Muscle of leg (tissue), 11 donors: ENCODE data around the gene DPH7. TPM values are rescaled to one million over a fixed set of nuclear protein-coding genes. Genes with fewer than 3 reads are reported as not detected.
A peak's percentile ranks its signal among the peaks of the same experiment; 100 is the strongest.

ENCODE experiments used
- DNase-seq: peaks from one replicate; pipeline ENCODE4 v3.0.0; 2013
- H3K27ac ChIP-seq: one replicate; pipeline ENCODE4 v1.5.1; 2013; ENCODE audit warnings: mild to moderate bottlenecking, low read length, control low read depth
- H3K27me3 ChIP-seq: one replicate; pipeline ENCODE4 v1.6.1; 2013; ENCODE audit warnings: low read length; ENCODE audit not compliant: control insufficient read depth, insufficient read depth
- H3K36me3 ChIP-seq: one replicate; pipeline ENCODE4 v1.6.1; 2013; ENCODE audit warnings: low read length; ENCODE audit not compliant: control insufficient read depth, insufficient read depth
- H3K4me1 ChIP-seq: one replicate; pipeline ENCODE4 v1.6.1; 2013; ENCODE audit warnings: low read length; ENCODE audit not compliant: control insufficient read depth, insufficient read depth
- H3K4me3 ChIP-seq: one replicate; pipeline ENCODE4 v1.5.1; 2013; ENCODE audit warnings: low read length, control low read depth
- H3K9me3 ChIP-seq: replicated peaks from 2 replicates; pipeline ENCODE4 v1.6.1; 2013; ENCODE audit warnings: low read depth, low read length; ENCODE audit not compliant: control insufficient read depth
- WGBS: methylation state at CpG from one replicate; pipeline ENCODE4 v1.1.5; 2013; ENCODE audit warnings: missing lambda C conversion rate; ENCODE audit not compliant: insufficient coverage; 5-methylcytosine and 5-hydroxymethylcytosine counted together
- polyA plus RNA-seq, 8 donors: library from polyadenylated mRNA; unstranded; fragments of 120-200 nt; gene quantifications; one replicate each; pipeline versions ENCODE4 v1.2.1 to v1.2.3, GENCODE V29; 2013; ENCODE audit warnings: inconsistent platforms in 1 of 8, low replicate concordance in 1 of 8; ENCODE audit not compliant: insufficient read length in 8 of 8, insufficient read depth in 1 of 8
- total RNA-seq: library from RNA; stranded (reverse); fragments of 120-200 nt; gene quantifications from one replicate; pipeline ENCODE4 v1.2.4, GENCODE V29; 2013

The DPH7 gene
- total and polyA plus RNA-seq, 9 donors, result 20.8 to 34.8 (median 27.1) TPM

GRCh38 chr9:137582286-137582860, 3.6 kb upstream of the DPH7 start:
- no peaks in the 10 kb centered on the region for H3K9me3 ChIP-seq
- H3K27ac ChIP-seq, result no peak overlapping the region
- no peak overlapping the region for H3K4me3 ChIP-seq
- 81% methylated on average over 19 of the region's 20 CpGs for WGBS
- H3K4me1 ChIP-seq, result peaks cover 13% of the 10 kb centered on the region
- peaks cover 56% of the 10 kb centered on the region for H3K36me3 ChIP-seq
- DNase-seq, result peak; percentile 20
- no peaks in the 10 kb centered on the region for H3K27me3 ChIP-seq

- Histone ChIP-seq H3K27ac (no peak overlapping the region), H3K9me3 (no peaks in the 10 kb centered on the region), H3K4me3 (no peak overlapping the region), H3K36me3 (peaks cover 49% of the 10 kb centered on the region), H3K4me1 (peaks cover 19% of the 10 kb centered on the region), H3K27me3 (no peaks in the 10 kb centered on the region)
- 76% methylated on average over 13 of the region's 22 CpGs for WGBS
- DNase-seq, result no peak
These were observed 2.9 kb upstream of the DPH7 start for GRCh38 chr9:137581361-137582285.

- Histone ChIP-seq H3K27me3 (no peaks in the 10 kb centered on the region), H3K4me1 (peaks cover 19% of the 10 kb centered on the region), H3K4me3 (no peak overlapping the region), H3K9me3 (no peaks in the 10 kb centered on the region), H3K27ac (no peak overlapping the region), H3K36me3 (peaks cover 46% of the 10 kb centered on the region)
- 84% methylated on average over 4 of the region's 4 CpGs for whole genome bisulfite sequencing
- DNase-seq, result no peak
These were observed 2.2 kb upstream of the DPH7 start for GRCh38 chr9:137580954-137581322.

GRCh38 chr9:137580209-137580953, 1.7 kb upstream of the DPH7 start:
- Histone ChIP-seq H3K27ac (no peak overlapping the region), H3K27me3 (no peaks in the 10 kb centered on the region), H3K4me3 (no peak overlapping the region), H3K4me1 (peaks cover 19% of the 10 kb centered on the region), H3K9me3 (no peaks in the 10 kb centered on the region), H3K36me3 (peaks cover 47% of the 10 kb centered on the region)
- no peak for DNase-seq
- WGBS, result 81% methylated on average over 22 of the region's 23 CpGs

- Histone ChIP-seq H3K27ac (peak overlapping the region; percentile 82), H3K4me1 (peaks cover 19% of the 10 kb centered on the region), H3K36me3 (peaks cover 54% of the 10 kb centered on the region), H3K27me3 (no peaks in the 10 kb centered on the region), H3K9me3 (no peaks in the 10 kb centered on the region), H3K4me3 (peak overlapping the region; percentile 72)
- WGBS, result 15% methylated on average over 18 of the region's 19 CpGs
- DNase-seq, result no peak
These were observed 507 bp upstream of the DPH7 start for GRCh38 chr9:137579259-137579604.

GRCh38 chr9:137575716-137576411, 2.9 kb downstream of the DPH7 start:
- Histone ChIP-seq H3K4me1 (peaks cover 19% of the 10 kb centered on the region), H3K36me3 (peaks cover 35% of the 10 kb centered on the region), H3K27me3 (no peaks in the 10 kb centered on the region), H3K9me3 (no peaks in the 10 kb centered on the region), H3K27ac (no peak overlapping the region), H3K4me3 (no peak overlapping the region)
- WGBS, result 98% methylated on average over 4 of the region's 12 CpGs
- DNase-seq, result no peak

- Histone ChIP-seq H3K4me3 (no peak overlapping the region), H3K9me3 (no peaks in the 10 kb centered on the region), H3K36me3 (peaks cover 38% of the 10 kb centered on the region), H3K27me3 (no peaks in the 10 kb centered on the region), H3K27ac (no peak overlapping the region), H3K4me1 (peaks cover 19% of the 10 kb centered on the region)
- no peak for DNase-seq
- WGBS, result 66% methylated on average over 8 of the region's 9 CpGs
These were observed 3.4 kb downstream of the DPH7 start for GRCh38 chr9:137575364-137575715.

- DNase-seq, result no peak
- H3K9me3 ChIP-seq, result no peaks in the 10 kb centered on the region
- no peaks in the 10 kb centered on the region for H3K27me3 ChIP-seq
- peaks cover 41% of the 10 kb centered on the region for H3K36me3 ChIP-seq
- peaks cover 17% of the 10 kb centered on the region for H3K4me1 ChIP-seq
- 91% methylated on average over 10 of the region's 10 CpGs for WGBS
- no peak overlapping the region for H3K27ac ChIP-seq
- no peak overlapping the region for H3K4me3 ChIP-seq
These were observed 4.5 kb downstream of the DPH7 start for GRCh38 chr9:137574192-137574591.

GRCh38 chr9:137570566-137570965, 8.2 kb downstream of the DPH7 start:
- Histone ChIP-seq H3K36me3 (peaks cover 33% of the 10 kb centered on the region), H3K9me3 (no peaks in the 10 kb centered on the region), H3K4me1 (no peaks in the 10 kb centered on the region), H3K27ac (no peak overlapping the region), H3K4me3 (no peak overlapping the region), H3K27me3 (no peaks in the 10 kb centered on the region)
- no peak for DNase-seq
- WGBS, result 97% methylated on average over 2 of the region's 3 CpGs
